Measurements from ENCODE around the gene WDR35.

DNA sequence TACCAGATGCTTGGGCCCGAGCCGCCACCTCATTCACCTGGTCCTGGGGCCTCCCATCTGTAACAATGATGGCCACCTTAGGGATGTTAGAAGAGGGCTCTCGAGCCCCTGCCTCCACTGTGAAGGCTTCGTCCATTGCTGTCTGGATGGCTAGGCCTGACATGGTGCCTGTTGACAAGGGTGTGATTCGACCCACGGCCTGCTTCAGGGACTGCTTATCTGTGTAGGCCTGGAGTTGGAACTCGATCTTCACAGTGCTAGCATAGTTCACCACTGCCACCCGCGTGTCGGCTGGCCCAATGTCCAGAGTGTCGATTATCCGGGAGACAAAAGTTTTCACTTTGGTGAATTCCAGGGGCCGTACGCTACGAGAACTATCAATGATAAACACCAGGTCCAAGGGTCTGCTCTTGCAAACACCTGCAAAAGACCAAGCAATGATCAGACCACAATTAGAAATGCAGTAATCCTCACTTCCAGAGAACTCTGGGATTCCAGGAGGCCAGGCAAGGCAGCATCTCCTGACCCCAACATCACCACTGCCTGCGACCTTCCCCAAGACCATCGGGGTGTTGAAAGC, 16.1 kb upstream of the WDR35 start:
- TF ChIP-seq, protein P1, sequence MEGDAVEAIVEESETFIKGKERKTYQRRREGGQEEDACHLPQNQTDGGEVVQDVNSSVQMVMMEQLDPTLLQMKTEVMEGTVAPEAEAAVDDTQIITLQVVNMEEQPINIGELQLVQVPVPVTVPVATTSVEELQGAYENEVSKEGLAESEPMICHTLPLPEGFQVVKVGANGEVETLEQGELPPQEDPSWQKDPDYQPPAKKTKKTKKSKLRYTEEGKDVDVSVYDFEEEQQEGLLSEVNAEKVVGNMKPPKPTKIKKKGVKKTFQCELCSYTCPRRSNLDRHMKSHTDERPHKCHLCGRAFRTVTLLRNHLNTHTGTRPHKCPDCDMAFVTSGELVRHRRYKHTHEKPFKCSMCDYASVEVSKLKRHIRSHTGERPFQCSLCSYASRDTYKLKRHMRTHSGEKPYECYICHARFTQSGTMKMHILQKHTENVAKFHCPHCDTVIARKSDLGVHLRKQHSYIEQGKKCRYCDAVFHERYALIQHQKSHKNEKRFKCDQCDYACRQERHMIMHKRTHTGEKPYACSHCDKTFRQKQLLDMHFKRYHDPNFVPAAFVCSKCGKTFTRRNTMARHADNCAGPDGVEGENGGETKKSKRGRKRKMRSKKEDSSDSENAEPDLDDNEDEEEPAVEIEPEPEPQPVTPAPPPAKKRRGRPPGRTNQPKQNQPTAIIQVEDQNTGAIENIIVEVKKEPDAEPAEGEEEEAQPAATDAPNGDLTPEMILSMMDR (IDR thresholded peaks at IDR 0.05), result no peak
- TF ChIP-seq POLR2A (IDR thresholded peaks at IDR 0.05), result no peak

Data from testis (tissue), 2 donors.